Measurements from ENCODE around the gene MAFF.
A peak's percentile ranks its signal among the peaks of the same experiment; 100 is the strongest.

MAFF gene

DNA sequence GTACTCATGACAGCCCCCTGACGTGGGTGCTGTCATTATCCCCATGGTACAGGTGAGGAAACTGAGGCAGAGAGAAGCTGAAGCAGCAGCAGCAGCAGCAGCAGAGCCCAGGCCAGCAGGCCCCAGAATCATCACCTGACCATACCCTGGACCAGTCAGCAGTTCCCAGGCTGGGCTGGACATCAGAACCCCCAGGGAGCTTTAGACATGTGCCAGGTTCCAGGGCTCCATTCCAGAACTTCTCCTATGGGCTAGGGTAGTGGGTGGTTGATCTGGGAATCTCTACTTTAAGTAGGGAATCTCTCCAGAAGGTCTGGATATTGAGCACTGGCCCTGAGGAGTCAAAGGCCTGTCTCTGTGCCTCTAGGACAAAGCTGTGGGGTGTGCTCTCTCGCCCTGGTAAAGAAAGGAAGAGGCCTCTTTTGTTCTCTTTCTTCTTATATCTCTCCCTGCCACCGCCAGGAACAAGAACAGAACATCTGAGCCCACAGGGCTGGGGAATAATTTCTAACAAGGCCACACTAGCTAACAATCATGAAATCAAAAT, 26.6 kb downstream of the MAFF start:
- Histone ChIP-seq H3K36me3 (ENCODE audit: insufficient read depth, low read length) (no peaks in the 10 kb centered on the region; the same call in 1 of the 2 replicates), H3K27ac (ENCODE audit: low read depth, low read length, poor library complexity, severe bottlenecking) (no peak overlapping the region), H3F3A (ENCODE audit: insufficient read depth, low read length) (no peaks in the 10 kb centered on the region), H3K9me3 (ENCODE audit: low read length) (no peaks in the 10 kb centered on the region), H3K4me2 (ENCODE audit: low read length) (no peak overlapping the region), H3K9me2 (ENCODE audit: low read depth, low read length) (no peaks in the 10 kb centered on the region), H3K4me1 (ENCODE audit: insufficient read depth, low read length, severe bottlenecking) (no peaks in the 10 kb centered on the region), H3K79me2 (ENCODE audit: insufficient read depth, low read length) (no peaks in the 10 kb centered on the region), H4K20me1 (ENCODE audit: insufficient read depth, low read length) (no peaks in the 10 kb centered on the region), H2AFZ (ENCODE audit: low read length) (no peak overlapping the region), H3K9ac (ENCODE audit: low read length) (no peak overlapping the region), H3K27me3 (ENCODE audit: insufficient read depth, low read length) (no peaks in the 10 kb centered on the region), H3K4me3 (ENCODE audit: low read depth, low read length, poor library complexity, severe bottlenecking) (no peak overlapping the region)
- TF ChIP-seq, protein P1, sequence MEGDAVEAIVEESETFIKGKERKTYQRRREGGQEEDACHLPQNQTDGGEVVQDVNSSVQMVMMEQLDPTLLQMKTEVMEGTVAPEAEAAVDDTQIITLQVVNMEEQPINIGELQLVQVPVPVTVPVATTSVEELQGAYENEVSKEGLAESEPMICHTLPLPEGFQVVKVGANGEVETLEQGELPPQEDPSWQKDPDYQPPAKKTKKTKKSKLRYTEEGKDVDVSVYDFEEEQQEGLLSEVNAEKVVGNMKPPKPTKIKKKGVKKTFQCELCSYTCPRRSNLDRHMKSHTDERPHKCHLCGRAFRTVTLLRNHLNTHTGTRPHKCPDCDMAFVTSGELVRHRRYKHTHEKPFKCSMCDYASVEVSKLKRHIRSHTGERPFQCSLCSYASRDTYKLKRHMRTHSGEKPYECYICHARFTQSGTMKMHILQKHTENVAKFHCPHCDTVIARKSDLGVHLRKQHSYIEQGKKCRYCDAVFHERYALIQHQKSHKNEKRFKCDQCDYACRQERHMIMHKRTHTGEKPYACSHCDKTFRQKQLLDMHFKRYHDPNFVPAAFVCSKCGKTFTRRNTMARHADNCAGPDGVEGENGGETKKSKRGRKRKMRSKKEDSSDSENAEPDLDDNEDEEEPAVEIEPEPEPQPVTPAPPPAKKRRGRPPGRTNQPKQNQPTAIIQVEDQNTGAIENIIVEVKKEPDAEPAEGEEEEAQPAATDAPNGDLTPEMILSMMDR (IDR thresholded peaks at IDR 0.05; ENCODE audit: low read length): no peak
- TF ChIP-seq EZH2 (IDR thresholded peaks at IDR 0.05; ENCODE audit: borderline replicate concordance, low read length): no peak

DNA sequence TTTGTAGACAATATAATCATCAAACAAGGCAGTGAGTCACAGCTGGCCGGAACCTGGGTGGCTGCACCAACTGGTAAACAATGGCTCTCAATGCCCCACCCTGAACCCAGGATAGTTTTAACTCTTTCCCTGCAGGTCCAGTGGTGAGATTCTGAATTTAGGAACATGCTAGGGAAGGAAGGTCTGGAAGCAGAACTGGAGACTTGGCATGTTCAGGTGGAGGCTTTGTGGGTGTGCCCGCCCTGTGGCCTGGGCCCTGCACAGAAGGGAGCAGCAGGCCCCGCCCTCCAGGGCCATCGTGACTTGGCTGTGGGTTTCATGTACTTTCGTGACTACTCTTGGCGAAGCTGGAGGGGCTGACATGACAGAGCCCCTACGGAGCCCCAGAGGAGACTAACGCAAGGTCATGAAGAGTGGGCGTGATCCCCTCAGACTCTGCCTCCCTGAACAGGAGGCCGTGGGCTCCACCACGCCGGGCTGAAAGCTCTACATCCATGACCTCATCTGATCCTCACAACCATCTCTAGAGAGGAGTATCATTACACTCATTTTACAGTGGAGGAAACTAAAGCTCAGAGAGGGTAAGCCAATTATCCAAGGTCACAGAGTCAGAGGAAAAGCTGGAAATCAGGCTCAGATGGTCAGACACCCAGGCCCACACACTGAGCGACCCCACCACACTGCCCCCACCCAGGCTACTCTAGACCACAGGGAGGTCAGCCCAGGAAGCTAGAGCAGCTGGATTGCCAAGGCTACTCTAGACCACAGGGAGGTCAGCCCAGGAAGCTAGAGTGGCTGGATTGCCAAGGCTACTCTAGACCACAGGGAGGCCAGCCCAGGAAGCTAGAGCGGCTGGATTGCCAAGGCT, 27.3 kb downstream of the MAFF start:
- no peak overlapping the region for H3K4me2 ChIP-seq (ENCODE audit: low read length)

DNA sequence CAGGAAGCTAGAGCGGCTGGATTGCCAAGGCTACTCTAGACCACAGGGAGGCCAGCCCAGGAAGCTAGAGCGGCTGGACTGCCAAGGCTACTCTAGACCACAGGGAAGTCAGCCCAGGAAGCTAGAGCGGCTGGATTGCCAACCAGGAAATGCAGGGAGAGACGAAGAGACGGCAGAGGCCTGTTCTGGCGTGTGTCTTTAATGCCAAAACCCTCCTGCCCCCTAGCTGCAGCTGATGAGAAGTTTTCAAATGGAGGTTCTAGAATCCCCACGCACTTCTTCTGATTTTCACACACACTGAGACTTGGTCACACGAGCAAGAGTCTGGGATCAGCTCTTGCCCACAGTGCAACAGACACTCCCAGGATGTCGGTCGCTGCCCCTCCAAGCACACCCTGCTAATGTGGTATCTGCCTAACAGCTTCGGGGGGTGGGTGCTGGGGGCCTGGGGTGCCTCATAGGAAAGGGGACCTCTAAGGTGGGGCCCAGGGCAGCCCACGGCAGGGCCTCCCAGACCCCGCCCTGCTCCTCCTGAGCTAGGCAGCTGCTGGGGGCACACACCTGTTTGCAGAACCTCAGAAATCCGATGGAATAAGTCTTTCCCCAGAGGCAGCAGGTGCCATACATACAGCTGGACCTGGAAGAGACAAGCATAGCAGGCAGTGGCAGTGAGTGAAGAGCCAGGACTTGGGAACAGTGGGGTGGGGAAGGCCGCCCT, 28.5 kb downstream of the MAFF start:
- Histone ChIP-seq H3K79me2 (ENCODE audit: insufficient read depth, low read length) (no peaks in the 10 kb centered on the region), H3K27ac (ENCODE audit: low read depth, low read length, poor library complexity, severe bottlenecking) (no peak overlapping the region), H4K20me1 (ENCODE audit: insufficient read depth, low read length) (no peaks in the 10 kb centered on the region), H3K36me3 (ENCODE audit: insufficient read depth, low read length) (no peaks in the 10 kb centered on the region; the same call in 1 of the 2 replicates), H3K9me3 (ENCODE audit: low read length) (no peaks in the 10 kb centered on the region), H3K9me2 (ENCODE audit: low read depth, low read length) (no peaks in the 10 kb centered on the region), H3K4me1 (ENCODE audit: insufficient read depth, low read length, severe bottlenecking) (no peaks in the 10 kb centered on the region), H2AFZ (ENCODE audit: low read length) (no peak overlapping the region), H3F3A (ENCODE audit: insufficient read depth, low read length) (no peaks in the 10 kb centered on the region), H3K4me2 (ENCODE audit: low read length) (no peak overlapping the region), H3K27me3 (ENCODE audit: insufficient read depth, low read length) (no peaks in the 10 kb centered on the region), H3K9ac (ENCODE audit: low read length) (no peak overlapping the region), H3K4me3 (ENCODE audit: low read depth, low read length, poor library complexity, severe bottlenecking) (no peak overlapping the region)
- TF ChIP-seq, protein P1 (IDR thresholded peaks at IDR 0.05; ENCODE audit: low read length): peak; percentile 65
- TF ChIP-seq EZH2 (IDR thresholded peaks at IDR 0.05; ENCODE audit: borderline replicate concordance, low read length): no peak

More for the DNA sequence above, 27.3 kb downstream of the MAFF start:
- Histone ChIP-seq H3K4me3 (ENCODE audit: low read depth, low read length, poor library complexity, severe bottlenecking) (no peak overlapping the region), H3K9ac (ENCODE audit: low read length) (no peak overlapping the region), H4K20me1 (ENCODE audit: insufficient read depth, low read length) (no peaks in the 10 kb centered on the region), H3K27me3 (ENCODE audit: insufficient read depth, low read length) (no peaks in the 10 kb centered on the region), H3K9me3 (ENCODE audit: low read length) (no peaks in the 10 kb centered on the region), H3K36me3 (ENCODE audit: insufficient read depth, low read length) (no peaks in the 10 kb centered on the region; the same call in 1 of the 2 replicates), H2AFZ (ENCODE audit: low read length) (no peak overlapping the region), H3K27ac (ENCODE audit: low read depth, low read length, poor library complexity, severe bottlenecking) (no peak overlapping the region), H3K79me2 (ENCODE audit: insufficient read depth, low read length) (no peaks in the 10 kb centered on the region), H3K9me2 (ENCODE audit: low read depth, low read length) (no peaks in the 10 kb centered on the region), H3K4me1 (ENCODE audit: insufficient read depth, low read length, severe bottlenecking) (no peaks in the 10 kb centered on the region), H3F3A (ENCODE audit: insufficient read depth, low read length) (no peaks in the 10 kb centered on the region)
- TF ChIP-seq, protein P1 (IDR thresholded peaks at IDR 0.05; ENCODE audit: low read length): no peak
- no peak for TF ChIP-seq EZH2 (IDR thresholded peaks at IDR 0.05; ENCODE audit: borderline replicate concordance, low read length)
